ENCODE measurements around the gene UCKL1.

UCKL1 gene

GRCh38 chr20:63913768-63914167 lies 42.4 kb downstream of the UCKL1 start:
- TF ChIP-seq CTCF (IDR thresholded peaks at IDR 0.05; ENCODE audit: insufficient read depth, low read depth, low read length, missing control alignments) = no peak
- no peak overlapping the region for H3K4me3 ChIP-seq (ENCODE audit: low read depth, low read length)
- no peak for DNase-seq (ENCODE audit: low read depth)

GRCh38 chr20:63911176-63911575 lies 45.0 kb downstream of the UCKL1 start:
- no peak overlapping the region for H3K4me3 ChIP-seq (ENCODE audit: low read depth, low read length)
- no peak for TF ChIP-seq CTCF (IDR thresholded peaks at IDR 0.05; ENCODE audit: insufficient read depth, low read depth, low read length, missing control alignments)
- DNase-seq (ENCODE audit: low read depth) = no peak

GRCh38 chr20:63908008-63908682 lies 48.1 kb downstream of the UCKL1 start:
- no peak for TF ChIP-seq CTCF (IDR thresholded peaks at IDR 0.05; ENCODE audit: insufficient read depth, low read depth, low read length, missing control alignments)
- peak; percentile 47 for DNase-seq (ENCODE audit: low read depth)
- H3K4me3 ChIP-seq (ENCODE audit: low read depth, low read length) = no peak overlapping the region

- no peak for TF ChIP-seq CTCF (IDR thresholded peaks at IDR 0.05; ENCODE audit: insufficient read depth, low read depth, low read length, missing control alignments)
- no peak overlapping the region for H3K4me3 ChIP-seq (ENCODE audit: low read depth, low read length)
- no peak for DNase-seq (ENCODE audit: low read depth)
Measured at GRCh38 chr20:63903796-63904561, 52.2 kb downstream of the UCKL1 start.

GRCh38 chr20:63900413-63900812 lies 55.8 kb downstream of the UCKL1 start:
- no peak for DNase-seq (ENCODE audit: low read depth)
- no peak overlapping the region for H3K4me3 ChIP-seq (ENCODE audit: low read depth, low read length)
- TF ChIP-seq CTCF (IDR thresholded peaks at IDR 0.05; ENCODE audit: insufficient read depth, low read depth, low read length, missing control alignments) = no peak

GRCh38 chr20:63898882-63899558 lies 57.2 kb downstream of the UCKL1 start:
- no peak for DNase-seq (ENCODE audit: low read depth)

More at GRCh38 chr20:63898882-63899558, 57.2 kb downstream of the UCKL1 start:
- no peak overlapping the region for H3K4me3 ChIP-seq (ENCODE audit: low read depth, low read length)
- TF ChIP-seq CTCF (IDR thresholded peaks at IDR 0.05; ENCODE audit: insufficient read depth, low read depth, low read length, missing control alignments) = no peak
